HG03139 (cell line): ENCODE results near the gene CCSER1.

ENCODE experiments used
- ATAC-seq: cut with Tn5 transposase; IDR thresholded peaks from one replicate; pipeline ENCODE4 v1.9.1; 2021; ENCODE audit not compliant: unreplicated experiment

CCSER1 gene

GRCh38 chr4:90540536-90540935 lies 413.3 kb downstream of the CCSER1 start:
- no peak for ATAC-seq

DNA sequence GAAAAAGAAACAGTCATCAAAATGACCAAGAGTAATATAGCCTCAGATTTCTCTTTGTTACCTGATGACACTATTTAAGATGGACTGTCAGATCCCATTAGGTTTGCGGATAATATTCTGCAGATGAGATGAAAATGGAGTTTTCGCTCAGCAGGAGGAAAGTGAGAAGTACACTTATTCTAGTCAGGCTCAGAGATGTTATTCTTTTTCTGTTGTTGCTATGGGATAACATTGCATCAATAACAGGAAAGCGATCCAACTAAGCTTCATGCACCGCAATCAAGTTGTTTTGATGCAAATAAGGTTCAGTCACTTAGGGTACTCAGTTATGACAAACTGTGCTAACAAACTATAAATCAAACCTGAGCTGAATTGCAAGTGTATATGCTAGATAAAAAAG lies 415.0 kb downstream of the CCSER1 start:
- ATAC-seq = no peak

GRCh38 chr4:90543419-90544170 lies 416.4 kb downstream of the CCSER1 start:
- ATAC-seq = no peak

GRCh38 chr4:90544532-90545045 lies 417.4 kb downstream of the CCSER1 start:
- no peak for ATAC-seq

GRCh38 chr4:90545380-90545779 lies 418.2 kb downstream of the CCSER1 start:
- ATAC-seq = no peak

- peak; percentile 45 for ATAC-seq
Measured at GRCh38 chr4:90546114-90546513, 418.9 kb downstream of the CCSER1 start.

- no peak for ATAC-seq
Measured at GRCh38 chr4:90570615-90571014, 443.4 kb downstream of the CCSER1 start.

DNA sequence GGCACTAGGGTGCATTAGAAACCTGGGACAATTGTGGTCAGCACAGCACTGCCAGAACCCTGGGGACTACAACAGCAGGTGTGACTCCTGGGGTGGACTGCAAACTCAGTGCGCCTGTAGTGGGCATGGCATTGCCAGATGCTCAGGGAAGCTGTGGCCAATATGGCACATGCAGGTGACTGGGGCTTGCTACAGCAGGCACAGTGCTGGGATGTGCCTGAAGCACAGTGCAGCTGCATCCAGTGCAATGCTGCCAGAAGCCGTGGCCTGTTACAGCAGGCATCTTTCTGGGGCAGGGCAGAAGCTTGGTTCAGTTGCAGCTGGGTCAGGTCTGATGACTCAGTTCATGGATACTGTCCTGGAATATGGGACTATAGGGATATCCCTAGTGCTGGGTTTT lies 445.8 kb downstream of the CCSER1 start:
- ATAC-seq = no peak

- ATAC-seq = no peak
Measured at GRCh38 chr4:90575371-90575770, 448.2 kb downstream of the CCSER1 start.

DNA sequence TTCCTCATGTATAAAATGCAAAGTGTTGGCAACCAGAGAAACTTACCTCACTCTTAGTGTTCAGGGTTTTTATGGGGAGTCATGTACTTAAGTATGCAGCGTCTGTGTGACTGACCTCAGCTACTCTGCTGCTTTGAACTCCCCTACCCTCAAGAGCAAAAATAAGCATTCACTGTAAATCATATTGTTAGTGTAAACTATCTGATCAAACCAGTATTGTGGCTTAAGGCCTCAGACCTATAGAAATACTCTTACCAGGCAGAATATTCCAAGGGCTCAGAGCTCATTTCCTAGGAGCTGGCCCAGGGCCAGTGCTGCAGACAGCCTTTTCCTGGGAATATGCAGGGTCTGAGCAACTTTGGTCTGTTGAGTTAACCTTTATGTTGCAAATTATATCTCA lies 453.1 kb downstream of the CCSER1 start:
- ATAC-seq = no peak

DNA sequence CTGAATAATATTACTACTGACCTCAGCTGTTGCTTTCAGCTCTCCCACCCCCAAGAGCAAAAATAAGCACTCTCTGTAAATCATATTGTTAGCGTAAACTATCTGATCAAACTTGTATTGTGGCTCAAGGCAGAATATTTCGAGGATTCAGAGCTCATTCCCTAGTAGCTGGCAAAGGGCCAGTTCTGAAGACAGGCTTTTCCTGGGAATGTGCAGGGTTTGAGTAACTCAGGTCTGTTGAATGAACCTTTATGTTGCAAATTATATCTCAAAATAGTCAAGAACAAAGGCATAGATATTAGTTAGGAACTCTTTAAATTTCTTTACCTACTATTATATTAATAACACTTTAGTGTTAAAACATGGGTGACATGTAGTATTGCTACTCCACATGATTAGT lies 454.9 kb downstream of the CCSER1 start:
- ATAC-seq = no peak

DNA sequence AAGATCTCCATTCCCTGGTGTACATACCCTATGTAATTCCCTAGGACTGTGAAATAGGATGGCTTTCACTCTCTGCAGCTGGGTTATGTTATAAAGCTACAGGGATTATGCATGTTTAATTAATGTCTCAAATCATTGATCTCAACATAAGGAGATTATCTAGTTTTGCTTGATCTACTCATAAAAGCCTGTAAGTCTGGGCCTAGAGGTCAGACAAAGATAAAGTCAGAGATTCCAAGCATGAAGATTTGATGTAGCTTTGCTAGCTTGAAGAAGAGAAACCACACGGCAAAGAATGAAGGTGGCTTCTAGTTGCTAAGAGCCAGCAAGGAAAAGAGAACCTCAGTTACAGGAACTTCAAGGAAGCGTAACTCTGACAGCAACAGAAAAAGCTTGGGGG lies 456.9 kb downstream of the CCSER1 start:
- no peak for ATAC-seq

DNA sequence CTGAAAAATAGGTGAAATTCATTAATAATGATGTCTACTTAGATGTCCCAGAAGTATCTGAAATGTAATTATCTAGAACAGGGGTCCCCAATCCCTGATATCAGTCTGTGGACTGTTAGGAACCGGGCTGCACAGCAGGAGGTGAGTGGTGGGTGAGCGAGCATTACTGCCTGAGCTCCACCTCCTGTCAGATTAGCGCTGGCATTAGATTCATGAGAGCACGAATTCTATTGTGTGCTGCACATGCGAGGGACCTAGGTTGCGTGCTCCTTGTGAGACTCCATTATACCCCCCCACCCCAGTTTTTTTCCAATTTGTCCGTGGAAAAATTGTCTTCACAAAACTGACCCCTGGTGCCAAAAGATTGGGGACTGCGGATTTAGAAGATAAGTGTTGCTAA lies 458.8 kb downstream of the CCSER1 start:
- no peak for ATAC-seq

DNA sequence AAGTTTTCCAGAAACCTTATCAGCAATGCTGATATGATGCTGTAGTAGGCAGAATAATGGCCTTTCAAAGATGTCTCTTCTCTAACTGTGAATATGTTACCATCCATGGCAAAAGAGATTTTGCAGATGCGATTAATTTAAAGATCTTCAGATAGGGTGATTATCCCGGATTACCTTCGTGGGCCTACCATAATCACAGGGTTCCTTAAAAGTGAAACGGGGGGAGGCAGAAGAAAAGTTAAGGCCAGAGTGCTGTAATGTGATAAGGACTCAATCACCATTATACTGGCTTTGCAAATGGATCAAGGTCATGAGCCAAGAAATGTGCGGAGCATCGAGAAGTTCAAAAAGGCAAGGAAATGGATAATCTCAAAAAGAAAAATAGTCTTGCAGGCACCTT lies 459.6 kb downstream of the CCSER1 start:
- ATAC-seq = no peak

DNA sequence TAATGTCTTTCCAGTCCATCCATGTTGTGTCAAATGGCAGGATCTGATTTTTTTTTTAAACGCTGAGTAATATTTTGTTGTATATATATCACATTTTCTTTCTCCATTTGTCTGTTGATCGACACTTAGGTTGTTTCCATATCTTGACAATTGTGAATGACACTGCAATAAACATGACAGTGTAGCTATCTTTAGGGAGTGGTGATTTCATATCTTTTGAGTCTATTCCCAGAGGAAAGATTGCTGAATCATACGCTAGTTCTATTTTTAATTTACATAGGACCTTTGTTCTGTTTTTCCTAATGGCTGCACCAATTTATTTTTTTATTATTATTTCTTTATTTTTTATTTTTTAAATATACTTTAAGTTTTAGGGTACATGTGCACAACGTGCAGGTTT lies 470.7 kb downstream of the CCSER1 start:
- no peak for ATAC-seq

GRCh38 chr4:90598741-90599140 lies 471.5 kb downstream of the CCSER1 start:
- ATAC-seq = no peak

GRCh38 chr4:90602726-90603125 lies 475.5 kb downstream of the CCSER1 start:
- no peak for ATAC-seq

GRCh38 chr4:90603540-90603939 lies 476.3 kb downstream of the CCSER1 start:
- no peak for ATAC-seq

DNA sequence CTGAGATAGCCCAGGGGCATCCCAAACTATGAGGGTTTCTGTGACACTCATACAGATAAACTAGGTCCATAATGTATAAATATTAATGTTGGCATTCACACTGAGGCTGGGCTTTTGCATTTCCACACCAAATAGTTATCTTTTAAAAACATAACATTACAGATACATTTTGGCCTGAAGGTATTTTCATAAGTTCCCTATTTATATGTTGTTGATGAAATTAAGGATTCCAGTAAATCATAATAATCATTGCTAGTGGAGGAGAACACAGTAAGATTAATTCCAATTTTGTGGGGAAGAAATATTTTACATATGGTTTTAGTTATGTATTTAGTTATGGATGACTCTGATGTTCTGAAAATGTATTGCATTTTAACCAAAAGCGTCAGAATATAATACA lies 479.6 kb downstream of the CCSER1 start:
- ATAC-seq = no peak

- ATAC-seq = no peak
Measured at GRCh38 chr4:90614371-90614770, 487.2 kb downstream of the CCSER1 start.

GRCh38 chr4:90621080-90621479 lies 493.9 kb downstream of the CCSER1 start:
- ATAC-seq = no peak

DNA sequence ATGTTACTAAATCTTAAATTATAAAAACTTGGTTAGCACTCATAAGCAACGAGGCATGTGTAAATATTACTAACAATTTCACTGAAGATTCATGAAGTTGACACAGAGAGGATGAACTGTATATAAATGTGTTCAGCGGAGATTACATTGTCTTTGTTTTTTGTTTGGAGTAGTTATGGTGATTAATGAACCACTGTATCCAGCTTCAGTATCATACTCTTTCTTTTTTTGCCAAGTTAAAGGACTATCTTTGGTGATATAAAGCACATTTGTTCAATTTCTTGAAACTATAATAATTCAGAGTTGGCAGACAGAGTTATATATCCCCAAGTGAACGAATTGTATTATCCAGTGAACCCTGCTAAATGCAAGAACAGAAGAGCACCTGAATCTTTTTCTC lies 497.6 kb downstream of the CCSER1 start:
- ATAC-seq = no peak
